H1 (cell line): ENCODE data around the gene FNDC7. TPM values are rescaled to one million over a fixed set of nuclear protein-coding genes. Genes with fewer than 3 reads are reported as not detected.

ENCODE experiments used
- BACH1 ChIP-seq: IDR thresholded peaks from 2 replicates; pipeline ENCODE4 v1.6.1; 2012; ENCODE audit warnings: low read length, improper control_type of control experiment
- CHD1 ChIP-seq: IDR thresholded peaks from 2 replicates; pipeline ENCODE4 v1.6.1; 2012; ENCODE audit warnings: low read depth, low read length, improper control_type of control experiment
- EGR1 ChIP-seq: IDR thresholded peaks from 2 replicates; pipeline ENCODE4 v1.6.1; 2011; ENCODE audit warnings: low read depth, low read length, borderline replicate concordance
- HDAC2 ChIP-seq, 2 experiments: fragments of 300-600 bp in 1 of 2; sonication (generic) in 1 of 2; IDR thresholded peaks; 2 replicates each; pipeline ENCODE4 v1.6.1; 2011 to 2012; ENCODE audit warnings: low read depth in 2 of 2, low read length in 2 of 2, mild to moderate bottlenecking in 2 of 2, moderate library complexity in 2 of 2, borderline replicate concordance in 1 of 2, inconsistent platforms in 1 of 2
- KDM4A ChIP-seq: IDR thresholded peaks from one replicate; pipeline ENCODE4 v1.7.1; 2012; ENCODE audit warnings: low read depth, mild to moderate bottlenecking, moderate library complexity, low read length, inconsistent platforms; ENCODE audit not compliant: severe bottlenecking
- KDM5A ChIP-seq: fragments of 200-600 bp; IDR thresholded peaks from 2 replicates; pipeline ENCODE4 v1.7.1; 2012; ENCODE audit warnings: mild to moderate bottlenecking, low read length, inconsistent platforms, mixed read lengths
- MAX ChIP-seq: IDR thresholded peaks from 2 replicates; pipeline ENCODE4 v1.6.1; 2012; ENCODE audit warnings: inconsistent platforms
- RXRA ChIP-seq: IDR thresholded peaks from 2 replicates; pipeline ENCODE4 v1.6.1; 2011; ENCODE audit warnings: low read depth, mild to moderate bottlenecking, low read length, moderate library complexity; ENCODE audit not compliant: insufficient read depth
- SP2 ChIP-seq: IDR thresholded peaks from 2 replicates; pipeline ENCODE4 v1.6.1; 2012; ENCODE audit warnings: mild to moderate bottlenecking, low read length, inconsistent platforms
- TCF12 ChIP-seq: IDR thresholded peaks from 2 replicates; pipeline ENCODE4 v1.6.1; 2011; ENCODE audit warnings: low read depth, mild to moderate bottlenecking, low read length
- polyA plus RNA-seq, 7 experiments: library from polyadenylated mRNA; depleted of rRNA in 3 of 7; stranded (reverse) in 5 of 7; unstranded in 2 of 7; fragments of >200 nt in 5 of 7; fragments of 200-250 nt in 2 of 7; gene quantifications; 1 replicate in 5 of 7; 2 replicates in 1 of 7; 4 replicates in 1 of 7; pipeline versions ENCODE4 v1.2.1 to v1.2.3, GENCODE V29; 2011 to 2013; ENCODE audit warnings: missing spikeins in 2 of 7, mixed read lengths in 2 of 7
- total RNA-seq: library from RNA; stranded (reverse); fragmentation: NEBNext Ultra II Directional; extraction: Animal tissue kit (Norgen Biotek cat#: 25700); gene quantifications from 2 replicates; pipeline ENCODE4 v1.2.1, GENCODE V29; 2021
- TF ChIP-seq, protein P1 (sequence below): IDR thresholded peaks from 2 replicates; pipeline ENCODE4 v1.6.1; 2012; ENCODE audit warnings: inconsistent platforms

Gene FNDC7
- total and polyA plus RNA-seq, 2 of the 8 experiments (the other 6 are each of a cell fraction or from before 2014, with no cell fraction given), result 0.13 to 0.20 TPM

DNA sequence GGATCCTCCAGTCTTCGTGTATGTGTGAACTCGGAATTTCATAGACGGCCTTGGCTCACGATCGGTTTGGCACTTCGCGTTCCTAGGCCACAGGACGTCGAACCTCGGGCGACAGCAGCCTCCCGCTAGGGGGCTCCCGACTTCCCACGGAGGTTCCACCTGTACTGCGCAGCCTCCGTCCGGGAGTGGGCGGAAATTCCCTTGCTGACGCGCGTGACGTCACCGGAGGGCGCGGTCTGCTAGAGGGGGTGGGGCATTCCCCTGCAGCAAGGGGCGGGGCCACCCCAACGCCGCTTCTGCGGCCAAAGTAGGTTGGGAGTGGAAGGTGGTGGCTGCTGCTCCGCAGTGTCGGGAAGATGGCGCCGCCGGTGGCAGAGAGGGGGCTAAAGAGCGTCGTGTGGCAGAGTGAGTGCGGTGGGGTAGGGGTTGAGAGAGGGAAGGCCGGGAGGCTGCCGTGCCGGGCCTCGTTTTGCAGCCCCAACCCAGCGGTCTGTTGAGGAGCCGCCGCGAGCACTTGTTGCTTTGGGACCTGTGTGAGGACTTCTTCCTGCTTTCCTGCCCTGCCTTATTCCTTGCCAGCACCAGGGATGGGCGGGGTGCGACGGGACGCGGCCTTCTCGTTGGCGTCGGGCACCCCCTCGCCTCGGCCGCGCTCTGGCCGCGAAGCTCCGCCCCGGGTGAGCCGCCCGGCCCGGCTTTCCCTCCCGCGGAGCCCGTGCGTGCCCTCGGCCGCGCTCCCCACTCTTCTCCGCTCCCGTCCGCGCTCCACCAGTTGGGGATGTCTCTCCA, 33.9 kb downstream of the FNDC7 start, which contains the start of gene STXBP3 (continued):
- TF ChIP-seq HDAC2 (IDR thresholded peaks at IDR 0.05; ENCODE audit: borderline replicate concordance in 1 of 2, low read depth in 2 of 2, low read length in 2 of 2) (peak; percentile 77 to 87; a peak in 3 of 4 replicates), KDM4A (peak; percentile 61), CHD1 (no peak), MAX (peak; percentile 18; the same call in 1 of the 2 replicates), TCF12 (no peak), KDM5A (no peak), RXRA (no peak), SP2 (no peak), EGR1 (peak; percentile 51; the same call in 1 of the 2 replicates), BACH1 (peak; percentile 90)
- TF ChIP-seq, protein P1, sequence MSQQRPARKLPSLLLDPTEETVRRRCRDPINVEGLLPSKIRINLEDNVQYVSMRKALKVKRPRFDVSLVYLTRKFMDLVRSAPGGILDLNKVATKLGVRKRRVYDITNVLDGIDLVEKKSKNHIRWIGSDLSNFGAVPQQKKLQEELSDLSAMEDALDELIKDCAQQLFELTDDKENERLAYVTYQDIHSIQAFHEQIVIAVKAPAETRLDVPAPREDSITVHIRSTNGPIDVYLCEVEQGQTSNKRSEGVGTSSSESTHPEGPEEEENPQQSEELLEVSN, result peak; percentile 58; the same call in 1 of the 2 replicates
